Stimulated activated CD8-positive, alpha-beta memory T cell treated with anti-CD3 and anti-CD28 coated beads, Interleukin-4, amount 100 ng/mL, for 48 hours (primary cell): Measurements from ENCODE around the gene PRAMEF26.
"Not testable (repeated sequence)": the region's sequence is repeated elsewhere in the genome, so short reads cannot be mapped to it uniquely, and the experiment has no call there.

ENCODE experiments used
- DNase-seq: peaks from one replicate; pipeline ENCODE4 v3.0.0-alpha.2; 2020

PRAMEF26 gene

GRCh38 chr1:13155909-13156308, at the start of gene PRAMEF26:
Gene PRAMEF26 (minus strand): TSS chr1:13156009. CDS start chr1:13153095, 2,914 bp downstream.
- not testable (repeated sequence) for DNase-seq

- not testable (repeated sequence) for DNase-seq
Observed at GRCh38 chr1:13201309-13201708, 45.5 kb upstream of the PRAMEF26 start, which contains the start of gene PRAMEF13. Gene PRAMEF13 (minus strand): TSS chr1:13201409. CDS start chr1:13199589, 1,820 bp downstream.

GRCh38 chr1:13171548-13171947, 15.7 kb upstream of the PRAMEF26 start, which contains the start of gene PRAMEF9:
Gene PRAMEF9 (plus strand): TSS chr1:13171848. CDS start chr1:13175281, 3,433 bp downstream.
- not testable (repeated sequence) for DNase-seq

DNA sequence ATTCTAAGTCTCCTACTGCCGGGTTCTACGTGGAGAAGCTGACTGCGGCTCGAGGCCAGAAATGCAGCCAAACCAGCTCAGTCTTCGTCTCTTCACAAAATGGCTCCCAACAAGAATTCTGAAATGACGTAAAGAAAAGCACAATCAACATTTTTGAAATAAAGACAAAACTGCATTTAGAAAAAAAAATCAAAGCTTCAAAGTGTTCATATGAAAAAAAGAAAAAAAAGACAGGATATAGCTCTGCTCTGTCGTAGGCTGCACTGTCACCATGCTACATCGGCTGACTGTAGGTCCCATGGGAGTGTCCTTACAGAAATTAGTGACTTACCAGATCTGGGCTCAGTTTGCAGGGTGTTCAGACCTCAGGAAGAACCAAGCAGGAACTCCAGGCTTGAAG, 9.7 kb upstream of the PRAMEF26 start, which contains the start of gene HNRNPCL4:
HNRNPCL4 (minus strand) TSS at position 101 of the 400 bp plus-strand sequence. CDS start 164 bp downstream, outside the sequence.
- DNase-seq: not testable (repeated sequence)

GRCh38 chr1:13116754-13117153, 39.1 kb downstream of the PRAMEF26 start, which contains the start of gene HNRNPCL2:
Gene HNRNPCL2 (minus strand): TSS chr1:13116854. CDS start chr1:13116400, 454 bp downstream.
- not testable (repeated sequence) for DNase-seq
